ENCODE data around the gene ATP13A3. TPM values are rescaled to one million over a fixed set of nuclear protein-coding genes. Genes with fewer than 3 reads are reported as not detected.
"Not testable (repeated sequence)": the region's sequence is repeated elsewhere in the genome, so short reads cannot be mapped to it uniquely, and the experiment has no call there.

Gene ATP13A3
- total RNA-seq: 146 TPM

- DNase-seq: peak; percentile 84
Measured at GRCh38 chr3:194486540-194487288, at the start of gene ATP13A3. Gene ATP13A3, minus strand, starts transcription at chr3:194487002. Its CDS starts 24,812 bp downstream, at chr3:194462190.

- not testable (repeated sequence) for DNase-seq
Measured at GRCh38 chr3:194535199-194535598, 48.4 kb upstream of the ATP13A3 start.

- DNase-seq: no peak
Measured at GRCh38 chr3:194534243-194534642, 47.4 kb upstream of the ATP13A3 start.

GRCh38 chr3:194532591-194532990 is 45.8 kb upstream of the ATP13A3 start:
- DNase-seq: no peak

- no peak for DNase-seq
Measured at GRCh38 chr3:194527726-194528125, 40.9 kb upstream of the ATP13A3 start.

GRCh38 chr3:194526164-194526563 is 39.4 kb upstream of the ATP13A3 start:
- DNase-seq: no peak

- no peak for DNase-seq
Measured at GRCh38 chr3:194522579-194523046, 35.8 kb upstream of the ATP13A3 start.

- DNase-seq: no peak
Measured at GRCh38 chr3:194521510-194522260, 34.9 kb upstream of the ATP13A3 start.

GRCh38 chr3:194520682-194521162 is 33.9 kb upstream of the ATP13A3 start:
- DNase-seq: not testable (repeated sequence)

GRCh38 chr3:194520201-194520600 is 33.4 kb upstream of the ATP13A3 start:
- DNase-seq: not testable (repeated sequence)

GRCh38 chr3:194518652-194519051 is 31.9 kb upstream of the ATP13A3 start:
- DNase-seq: no peak

GRCh38 chr3:194517333-194517732 is 30.5 kb upstream of the ATP13A3 start:
- DNase-seq: no peak

- DNase-seq: no peak
Measured at GRCh38 chr3:194514626-194515025, 27.8 kb upstream of the ATP13A3 start.

- no peak for DNase-seq
Measured at GRCh38 chr3:194512895-194513601, 26.2 kb upstream of the ATP13A3 start.

- no peak for DNase-seq
Measured at GRCh38 chr3:194508491-194509453, 22.0 kb upstream of the ATP13A3 start.

GRCh38 chr3:194507571-194507970 is 20.8 kb upstream of the ATP13A3 start:
- no peak for DNase-seq

- DNase-seq: no peak
Measured at GRCh38 chr3:194505791-194506415, 19.1 kb upstream of the ATP13A3 start.

- DNase-seq: no peak
Measured at GRCh38 chr3:194504861-194505260, 18.1 kb upstream of the ATP13A3 start.

- DNase-seq: no peak
Measured at GRCh38 chr3:194504146-194504545, 17.3 kb upstream of the ATP13A3 start.

- no peak for DNase-seq
Measured at GRCh38 chr3:194503081-194503531, 16.3 kb upstream of the ATP13A3 start.

- DNase-seq: no peak
Measured at GRCh38 chr3:194500198-194500597, 13.4 kb upstream of the ATP13A3 start.
